CD14-positive monocyte (primary cell): ENCODE results near the gene EDN3. TPM values are rescaled to one million over a fixed set of nuclear protein-coding genes. Genes with fewer than 3 reads are reported as not detected.
"Not testable (repeated sequence)": the region's sequence is repeated elsewhere in the genome, so short reads cannot be mapped to it uniquely, and the experiment has no call there.

Source experiments
- DNase-seq, 3 donors: peaks; one replicate each; pipeline ENCODE4 v3.0.0-alpha.2; 2011 to 2022
- H2AFZ ChIP-seq: 2 replicates; pipeline ENCODE4 v1.6.0; 2012; ENCODE audit warnings: mild to moderate bottlenecking, low read depth, low read length, inconsistent platforms; ENCODE audit not compliant: insufficient read depth, poor library complexity, severe bottlenecking
- H3K27ac ChIP-seq, 2 donors: 1 replicate in 1 of 2; 2 replicates in 1 of 2; pipeline ENCODE4 v1.5.1; 2012 to 2013; ENCODE audit warnings: low read length in 2 of 2, control low read depth in 1 of 2, inconsistent platforms in 1 of 2, low read depth in 1 of 2, mild to moderate bottlenecking in 1 of 2
- H3K27me3 ChIP-seq, 2 donors: one replicate each; pipeline versions ENCODE4 v1.6.0 to v1.6.1; 2011 to 2013; ENCODE audit warnings: low read length in 2 of 2; ENCODE audit not compliant: control insufficient read depth in 2 of 2, insufficient read depth in 2 of 2
- H3K36me3 ChIP-seq, 2 donors: replicated peaks in 1 of 2; 1 replicate in 1 of 2; 2 replicates in 1 of 2; pipeline versions ENCODE4 v1.5.1 to v1.6.1; 2012 to 2013; ENCODE audit warnings: low read length in 2 of 2, control low read depth in 1 of 2, inconsistent platforms in 1 of 2, mild to moderate bottlenecking in 1 of 2; ENCODE audit not compliant: insufficient read depth in 2 of 2, control insufficient read depth in 1 of 2
- H3K4me1 ChIP-seq, 2 donors: 1 replicate in 1 of 2; 2 replicates in 1 of 2; pipeline versions ENCODE4 v1.5.1 to v1.6.1; 2012 to 2013; ENCODE audit warnings: low read length in 2 of 2, control low read depth in 1 of 2, inconsistent platforms in 1 of 2, mild to moderate bottlenecking in 1 of 2, moderate library complexity in 1 of 2; ENCODE audit not compliant: insufficient read depth in 2 of 2, control insufficient read depth in 1 of 2
- H3K4me2 ChIP-seq: replicated peaks from 2 replicates; pipeline ENCODE3; 2012; ENCODE audit warnings: low read length, moderate library complexity, mild to moderate bottlenecking; ENCODE audit not compliant: poor library complexity, severe bottlenecking; ENCODE audit errors: extremely low read depth
- H3K4me3 ChIP-seq, 3 experiments: fragments of 200-600 bp in 1 of 3; sonication (generic) in 1 of 3; replicated peaks in 1 of 3; 1 replicate in 2 of 3; 2 replicates in 1 of 3; pipeline ENCODE4 v1.5.1; 2011 to 2013; ENCODE audit warnings: low read length in 3 of 3, mild to moderate bottlenecking in 3 of 3, control low read depth in 2 of 3, low read depth in 2 of 3, inconsistent platforms in 1 of 3, moderate library complexity in 1 of 3
- H3K79me2 ChIP-seq: 2 replicates; pipeline ENCODE4 v1.6.0; 2012; ENCODE audit warnings: mild to moderate bottlenecking, control low read depth, inconsistent platforms, low read length, moderate library complexity; ENCODE audit not compliant: insufficient read depth
- H3K9ac ChIP-seq: 2 replicates; pipeline ENCODE4 v1.6.0; 2017; ENCODE audit warnings: low read length, mild to moderate bottlenecking; ENCODE audit not compliant: insufficient read depth, poor library complexity, severe bottlenecking
- H3K9me3 ChIP-seq, 2 donors: replicated peaks in 1 of 2; 1 replicate in 1 of 2; 2 replicates in 1 of 2; pipeline versions ENCODE4 v1.5.1 to v1.6.1; 2012 to 2013; ENCODE audit warnings: low read length in 2 of 2, control low read depth in 1 of 2; ENCODE audit not compliant: control insufficient read depth in 1 of 2, insufficient read depth in 1 of 2
- H4K20me1 ChIP-seq: 2 replicates; pipeline ENCODE4 v1.6.0; 2012; ENCODE audit warnings: mild to moderate bottlenecking, low read length, control low read depth, moderate library complexity; ENCODE audit not compliant: insufficient read depth
- H3K27ac Mint-ChIP-seq, 7 donors: one replicate each; pipeline ENCODE4 v1.8.0; 2020; ENCODE audit warnings: mild to moderate bottlenecking in 7 of 7, mixed read lengths in 7 of 7, moderate library complexity in 6 of 7, inconsistent platforms in 2 of 7
- H3K27me3 Mint-ChIP-seq, 3 donors: one replicate each; pipeline ENCODE4 v1.8.0; 2021 to 2022; ENCODE audit warnings: low read depth in 3 of 3, mild to moderate bottlenecking in 3 of 3, mixed read lengths in 3 of 3, moderate library complexity in 3 of 3, inconsistent platforms in 1 of 3
- H3K36me3 Mint-ChIP-seq, 2 donors: one replicate each; pipeline ENCODE4 v1.8.0; 2020; ENCODE audit warnings: mixed read lengths in 2 of 2, inconsistent platforms in 1 of 2, mild to moderate bottlenecking in 1 of 2
- H3K4me1 Mint-ChIP-seq: one replicate; pipeline ENCODE4 v1.8.0; 2020; ENCODE audit warnings: mild to moderate bottlenecking, mixed read lengths
- H3K4me3 Mint-ChIP-seq, 2 donors: one replicate each; pipeline ENCODE4 v1.8.0; 2020; ENCODE audit warnings: mild to moderate bottlenecking in 2 of 2, mixed read lengths in 2 of 2, moderate library complexity in 1 of 2
- H3K9me3 Mint-ChIP-seq, 7 donors: one replicate each; pipeline ENCODE4 v1.8.0; 2020 to 2022; ENCODE audit warnings: mixed read lengths in 7 of 7, mild to moderate bottlenecking in 6 of 7, moderate library complexity in 6 of 7, inconsistent platforms in 2 of 7
- CTCF ChIP-seq: fragments of 200-600 bp; IDR thresholded peaks from one replicate; pipeline ENCODE4 v1.8.0; 2022; ENCODE audit warnings: antibody characterized with exemption, mild to moderate bottlenecking
- WGBS: methylation state at CpG from one replicate; pipeline ENCODE4 v1.1.5; 2013; ENCODE audit warnings: missing lambda C conversion rate; ENCODE audit not compliant: insufficient coverage; 5-methylcytosine and 5-hydroxymethylcytosine counted together
- intact Hi-C, 2 donors: fragments of 100-400 bp; cut with micrococcal nuclease; formaldehyde crosslinking; loops; one replicate each; pipeline versions ENCODE4 v1.15.0 to v1.15.1; 2023
- polyA plus RNA-seq, 3 donors: library from polyadenylated mRNA; depleted of rRNA in 1 of 3; unstranded in 2 of 3; stranded (reverse) in 1 of 3; fragments of 300-500 nt in 2 of 3; fragments of >200 nt in 1 of 3; fragmentation: Illumina TruSeq in 2 of 3; gene quantifications; 1 replicate in 2 of 3; 2 replicates in 1 of 3; pipeline ENCODE4 v1.2.3, GENCODE V29; 2012 to 2021

Gene EDN3
- polyA plus RNA-seq, 3 donors = not detected

GRCh38 chr20:59355242-59355641 lies 54.8 kb downstream of the EDN3 start:
- Histone ChIP-seq H3K4me1 (no peaks in the 10 kb centered on the region), H3K4me3 (no peak overlapping the region), H3K79me2 (no peaks in the 10 kb centered on the region), H3K9me3 (no peaks in the 10 kb centered on the region), H3K27me3 (no peaks in the 10 kb centered on the region), H4K20me1 (no peaks in the 10 kb centered on the region), H3K36me3 (no peaks in the 10 kb centered on the region), H3K4me2 (no peak overlapping the region), H3K27ac (no peak overlapping the region), H3K9ac (no peak overlapping the region), H2AFZ (no peak overlapping the region)
- Mint-ChIP-seq H3K9me3 (peaks cover 0 to 5% (median 0%) of the 10 kb centered on the region in 7 donors), H3K27me3 (peaks cover 0 to 1% (median 0%) of the 10 kb centered on the region in 3 donors), H3K27ac (no peak overlapping the region), H3K4me1 (peaks cover 6% of the 10 kb centered on the region), H3K36me3 (no peaks in the 10 kb centered on the region), H3K4me3 (no peak overlapping the region)
- no CpG with 5 or more reads among the region's 2 CpGs for WGBS
- no peak for DNase-seq
- intact Hi-C loops = no loop called here
- TF ChIP-seq CTCF = no peak

- 37% methylated on average over 3 of the region's 4 CpGs for WGBS
- TF ChIP-seq CTCF = no peak
- no peak overlapping the region for H3K27ac ChIP-seq
- H3K27ac Mint-ChIP-seq = no peak overlapping the region
- DNase-seq = no peak
- no peaks in the 10 kb centered on the region for H3K36me3 Mint-ChIP-seq
- no peak overlapping the region for H3K9ac ChIP-seq
- no peaks in the 10 kb centered on the region for H3K9me3 ChIP-seq
- H3K27me3 Mint-ChIP-seq = peaks cover 1 to 2% (median 2%) of the 10 kb centered on the region in 3 donors
- no peaks in the 10 kb centered on the region for H3K36me3 ChIP-seq
- no peak overlapping the region for H2AFZ ChIP-seq
- H3K79me2 ChIP-seq = no peaks in the 10 kb centered on the region
- no peaks in the 10 kb centered on the region for H4K20me1 ChIP-seq
- no peaks in the 10 kb centered on the region for H3K27me3 ChIP-seq
- intact Hi-C loops = no loop called here
- no peak overlapping the region for H3K4me3 Mint-ChIP-seq
- H3K4me1 Mint-ChIP-seq = peaks cover 6% of the 10 kb centered on the region
- H3K9me3 Mint-ChIP-seq = peaks cover 0 to 5% (median 0%) of the 10 kb centered on the region in 7 donors
- H3K4me3 ChIP-seq = no peak overlapping the region
- H3K4me1 ChIP-seq = no peaks in the 10 kb centered on the region
- no peak overlapping the region for H3K4me2 ChIP-seq
Observed at GRCh38 chr20:59356662-59357165, 56.3 kb downstream of the EDN3 start.

- H3K27ac Mint-ChIP-seq, H3K4me2 ChIP-seq, H3K4me3 ChIP-seq, H3K27me3 ChIP-seq, H3K36me3 Mint-ChIP-seq, H3K79me2 ChIP-seq, H3K4me3 Mint-ChIP-seq, intact Hi-C loops, H3K4me1 ChIP-seq, H3K27ac ChIP-seq, H3K27me3 Mint-ChIP-seq, H2AFZ ChIP-seq, DNase-seq, H3K4me1 Mint-ChIP-seq, H4K20me1 ChIP-seq, H3K9me3 ChIP-seq, H3K9me3 Mint-ChIP-seq, H3K36me3 ChIP-seq, H3K9ac ChIP-seq: not testable (repeated sequence)
- no CpG with 5 or more reads among the region's 9 CpGs for WGBS
Observed at GRCh38 chr20:59358793-59359192, 58.4 kb downstream of the EDN3 start.
